B cell (primary cell): ENCODE results near the gene KIF26B. TPM values are rescaled to one million over a fixed set of nuclear protein-coding genes. Genes with fewer than 3 reads are reported as not detected.

Experiments
- ATAC-seq: fragments of 200-7000 bp; cut with Tn5 transposase; one replicate; pipeline ENCODE4 v1.10.0; 2021; ENCODE audit warnings: low read depth, mild to moderate bottlenecking, moderate number of reproducible peaks, moderate library complexity
- CTCF ChIA-PET: fragments of 350-600 bp; sonication (Branson Sonifier 250); formaldehyde crosslinking; loops from one replicate; lab custom pipeline; 2021; ENCODE audit warnings: antibody characterized with exemption, inconsistent platforms; lab: Charles Lee
- POLR2A ChIA-PET: fragments of 350-600 bp; sonication (Branson Sonifier 250); formaldehyde crosslinking; loops from one replicate; lab custom pipeline; 2021; ENCODE audit warnings: antibody characterized with exemption; lab: Charles Lee
- DNase-seq: peaks from one replicate; pipeline ENCODE4 v3.0.0; 2013
- H2AFZ ChIP-seq: 2 replicates; pipeline ENCODE4 v1.6.1; 2012; ENCODE audit warnings: mild to moderate bottlenecking, low read depth, low read length; ENCODE audit not compliant: insufficient read depth, poor library complexity, severe bottlenecking
- H3K27ac ChIP-seq, 2 donors: 1 replicate in 1 of 2; 2 replicates in 1 of 2; pipeline ENCODE4 v1.5.1; 2012 to 2013; ENCODE audit warnings: low read length in 2 of 2, mild to moderate bottlenecking in 2 of 2, moderate library complexity in 1 of 2
- H3K27me3 ChIP-seq, 4 experiments: fragments of 200-600 bp in 1 of 4; sonication (generic) in 1 of 4; replicated peaks in 1 of 4; 1 replicate in 2 of 4; 2 replicates in 2 of 4; pipeline versions ENCODE4 v1.6.1 to v1.7.0; 2013 to 2016; ENCODE audit warnings: low read length in 3 of 4, mild to moderate bottlenecking in 2 of 4, mixed read lengths in 1 of 4, moderate library complexity in 1 of 4; ENCODE audit not compliant: insufficient read depth in 4 of 4, control insufficient read depth in 3 of 4; ENCODE audit errors: control extremely low read depth in 1 of 4
- H3K36me3 ChIP-seq, 2 experiments: replicated peaks in 1 of 2; 1 replicate in 1 of 2; 2 replicates in 1 of 2; pipeline versions ENCODE4 v1.6.1 to v1.7.1; 2013; ENCODE audit warnings: low read length in 1 of 2; ENCODE audit not compliant: insufficient read depth in 2 of 2, control insufficient read depth in 1 of 2; ENCODE audit errors: control extremely low read depth in 1 of 2, extremely low read depth in 1 of 2
- H3K4me1 ChIP-seq, 2 donors: fragments of 200-600 bp in 1 of 2; sonication (generic) in 1 of 2; 1 replicate in 1 of 2; 2 replicates in 1 of 2; pipeline versions ENCODE4 v1.5.1 to v1.6.1; 2013 to 2017; ENCODE audit warnings: low read length in 2 of 2; ENCODE audit not compliant: control insufficient read depth in 2 of 2, insufficient read depth in 2 of 2
- H3K4me2 ChIP-seq: replicated peaks from 2 replicates; pipeline ENCODE3; 2012; ENCODE audit warnings: mild to moderate bottlenecking, low read depth, low read length; ENCODE audit not compliant: poor library complexity, severe bottlenecking
- H3K4me3 ChIP-seq, 5 experiments: fragments of 200-600 bp in 1 of 5; sonication (generic) in 1 of 5; 1 replicate in 3 of 5; 2 replicates in 2 of 5; pipeline versions ENCODE4 v1.5.1 to v1.7.0; 2011 to 2016; ENCODE audit warnings: low read length in 4 of 5, mild to moderate bottlenecking in 4 of 5, low read depth in 2 of 5, control low read depth in 1 of 5, moderate library complexity in 1 of 5; ENCODE audit not compliant: insufficient read depth in 1 of 5; ENCODE audit errors: control extremely low read depth in 1 of 5, extremely low read depth in 1 of 5
- H3K79me2 ChIP-seq: fragments of 200-600 bp; sonication (generic); one replicate; pipeline ENCODE4 v1.6.0; 2016; ENCODE audit warnings: low read length; ENCODE audit not compliant: control insufficient read depth, insufficient read depth
- H3K9ac ChIP-seq: fragments of 200-600 bp; sonication (generic); 2 replicates; pipeline ENCODE4 v1.6.1; 2017; ENCODE audit warnings: mild to moderate bottlenecking, low read length, moderate library complexity
- H3K9me3 ChIP-seq, 3 donors: one replicate each; pipeline versions ENCODE4 v1.6.1 to v1.7.1; 2013; ENCODE audit warnings: low read length in 2 of 3; ENCODE audit not compliant: control insufficient read depth in 2 of 3, insufficient read depth in 1 of 3; ENCODE audit errors: control extremely low read depth in 1 of 3
- H4K20me1 ChIP-seq: 2 replicates; pipeline ENCODE4 v1.6.0; 2012; ENCODE audit warnings: mild to moderate bottlenecking, low read length; ENCODE audit not compliant: insufficient read depth, control insufficient read depth, poor library complexity, severe bottlenecking
- H3K27ac Mint-ChIP-seq: one replicate; pipeline ENCODE4 v1.8.0; 2021; ENCODE audit warnings: mixed read lengths
- H3K27me3 Mint-ChIP-seq: one replicate; pipeline ENCODE4 v1.8.0; 2021; ENCODE audit warnings: mixed read lengths
- H3K4me1 Mint-ChIP-seq: one replicate; pipeline ENCODE4 v1.8.0; 2021; ENCODE audit warnings: mixed read lengths
- H3K4me3 Mint-ChIP-seq: one replicate; pipeline ENCODE4 v1.8.0; 2021; ENCODE audit warnings: mixed read lengths
- H3K9me3 Mint-ChIP-seq: one replicate; pipeline ENCODE4 v1.8.0; 2022; ENCODE audit warnings: mixed read lengths; ENCODE audit not compliant: insufficient read depth
- EZH2 ChIP-seq: IDR thresholded peaks from 2 replicates; pipeline ENCODE4 v1.6.1; 2012; ENCODE audit warnings: borderline replicate concordance, low read depth, mild to moderate bottlenecking, moderate library complexity, low read length; ENCODE audit not compliant: insufficient read depth, poor library complexity, severe bottlenecking
- WGBS: methylation state at CpG from one replicate; pipeline ENCODE4 v1.1.5; 2013; ENCODE audit warnings: missing lambda C conversion rate; ENCODE audit not compliant: insufficient coverage; 5-methylcytosine and 5-hydroxymethylcytosine counted together
- intact Hi-C: fragments of 100-400 bp; cut with micrococcal nuclease; formaldehyde crosslinking; loops from one replicate; pipeline ENCODE4 v1.10.0; 2022
- polyA plus RNA-seq: library from polyadenylated mRNA; depleted of rRNA; stranded (reverse); fragments of >200 nt; gene quantifications from 2 replicates; pipeline ENCODE4 v1.2.3, GENCODE V29; 2012
- total RNA-seq, 2 donors: library from RNA; stranded (reverse); fragments of 120-200 nt in 1 of 2; gene quantifications; 1 replicate in 1 of 2; 2 replicates in 1 of 2; pipeline versions ENCODE4 v1.2.3 to v1.2.4, GENCODE V29; 2013 to 2022
- TF ChIP-seq, protein P1 (sequence below): fragments of 200-600 bp; IDR thresholded peaks from one replicate; pipeline ENCODE4 v1.8.0; 2022; ENCODE audit warnings: antibody characterized with exemption, mild to moderate bottlenecking

KIF26B gene
- total and polyA plus RNA-seq, 2 donors (not counting 1 experiment from before 2014, with no cell fraction given), result 0.62 TPM; not detected in 1

DNA sequence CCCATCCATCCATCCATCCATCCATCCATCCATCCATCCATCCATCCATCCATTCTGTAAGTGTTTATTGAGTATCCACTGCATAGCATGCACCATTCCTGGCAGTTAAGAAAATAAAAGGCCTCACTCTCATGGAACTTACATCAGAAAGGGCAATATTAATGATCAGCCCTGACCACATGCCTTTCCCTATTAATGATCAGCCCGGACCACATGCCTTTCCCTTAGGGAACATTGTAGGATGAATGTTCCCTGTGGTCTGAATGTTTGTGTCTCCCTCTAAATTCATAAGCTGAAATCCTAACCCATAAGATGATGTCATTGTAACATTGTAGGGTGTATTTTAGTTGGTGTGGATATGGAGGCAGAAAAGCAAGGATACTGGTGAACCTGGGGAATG, 365.8 kb downstream of the KIF26B start:
- Histone ChIP-seq H3K9me3 (no peaks in the 10 kb centered on the region), H3K4me1 (no peaks in the 10 kb centered on the region), H3K4me3 (no peak overlapping the region), H3K27me3 (peaks cover 0 to 3% (median 0%) of the 10 kb centered on the region in 4 experiments), H3K36me3 (no peaks in the 10 kb centered on the region), H2AFZ (no peak overlapping the region), H3K27ac (no peak overlapping the region), H3K9ac (no peak overlapping the region), H3K4me2 (no peak overlapping the region), H3K79me2 (no peaks in the 10 kb centered on the region), H4K20me1 (no peaks in the 10 kb centered on the region)
- DNase-seq, result no peak
- ATAC-seq, result no peak
- POLR2A ChIA-PET, result no interaction called here
- WGBS, result no CpG with 5 or more reads among the region's 1 CpG
- peaks cover 18% of the 10 kb centered on the region for H3K27me3 Mint-ChIP-seq
- H3K4me3 Mint-ChIP-seq, result no peak overlapping the region
- H3K4me1 Mint-ChIP-seq, result no peaks in the 10 kb centered on the region
- H3K9me3 Mint-ChIP-seq, result peaks cover 2% of the 10 kb centered on the region
- CTCF ChIA-PET, result no interaction called here
- H3K27ac Mint-ChIP-seq, result no peak overlapping the region
- intact Hi-C loops, result no loop called here
- TF ChIP-seq EZH2, result no peak

DNA sequence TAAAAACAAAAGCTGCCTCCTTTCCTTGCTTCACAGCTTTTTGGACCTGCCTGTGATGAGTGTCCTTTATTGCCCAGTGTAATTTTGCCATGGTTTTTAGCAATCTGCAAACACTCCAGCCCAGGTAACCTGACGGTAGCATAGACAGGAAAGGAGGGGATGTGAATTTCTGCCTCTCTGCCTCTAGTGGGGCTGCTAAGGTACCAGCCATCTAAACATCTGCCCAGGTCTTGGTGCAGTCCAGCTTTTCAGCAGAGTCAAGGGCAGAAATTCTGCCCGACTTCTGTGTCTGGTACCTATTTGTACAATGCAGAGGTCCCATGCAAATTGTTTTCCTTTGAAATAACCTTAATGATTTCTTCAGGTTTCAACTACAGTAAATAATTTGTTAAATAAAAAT, 371.4 kb downstream of the KIF26B start:
- ATAC-seq (no peak), DNase-seq (no peak)
- Histone ChIP-seq H3K79me2 (no peaks in the 10 kb centered on the region), H2AFZ (no peak overlapping the region), H3K9ac (no peak overlapping the region), H3K4me1 (no peaks in the 10 kb centered on the region), H3K4me3 (no peak overlapping the region), H3K36me3 (no peaks in the 10 kb centered on the region), H3K27me3 (no peaks in the 10 kb centered on the region), H3K27ac (no peak overlapping the region), H3K4me2 (no peak overlapping the region), H4K20me1 (no peaks in the 10 kb centered on the region), H3K9me3 (no peaks in the 10 kb centered on the region)
- intact Hi-C loops, result no loop called here
- WGBS, result 100% methylated on average over 1 of the region's 2 CpGs
- Mint-ChIP-seq H3K27ac (no peak overlapping the region), H3K4me1 (peaks cover 5% of the 10 kb centered on the region), H3K4me3 (no peak overlapping the region), H3K9me3 (peaks cover 2% of the 10 kb centered on the region), H3K27me3 (peaks cover 9% of the 10 kb centered on the region)
- ChIA-PET POLR2A (no interaction called here), CTCF (no interaction called here)
- no peak for TF ChIP-seq EZH2
- TF ChIP-seq, protein P1, sequence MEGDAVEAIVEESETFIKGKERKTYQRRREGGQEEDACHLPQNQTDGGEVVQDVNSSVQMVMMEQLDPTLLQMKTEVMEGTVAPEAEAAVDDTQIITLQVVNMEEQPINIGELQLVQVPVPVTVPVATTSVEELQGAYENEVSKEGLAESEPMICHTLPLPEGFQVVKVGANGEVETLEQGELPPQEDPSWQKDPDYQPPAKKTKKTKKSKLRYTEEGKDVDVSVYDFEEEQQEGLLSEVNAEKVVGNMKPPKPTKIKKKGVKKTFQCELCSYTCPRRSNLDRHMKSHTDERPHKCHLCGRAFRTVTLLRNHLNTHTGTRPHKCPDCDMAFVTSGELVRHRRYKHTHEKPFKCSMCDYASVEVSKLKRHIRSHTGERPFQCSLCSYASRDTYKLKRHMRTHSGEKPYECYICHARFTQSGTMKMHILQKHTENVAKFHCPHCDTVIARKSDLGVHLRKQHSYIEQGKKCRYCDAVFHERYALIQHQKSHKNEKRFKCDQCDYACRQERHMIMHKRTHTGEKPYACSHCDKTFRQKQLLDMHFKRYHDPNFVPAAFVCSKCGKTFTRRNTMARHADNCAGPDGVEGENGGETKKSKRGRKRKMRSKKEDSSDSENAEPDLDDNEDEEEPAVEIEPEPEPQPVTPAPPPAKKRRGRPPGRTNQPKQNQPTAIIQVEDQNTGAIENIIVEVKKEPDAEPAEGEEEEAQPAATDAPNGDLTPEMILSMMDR, result no peak
